Endothelial cell of umbilical vein (primary cell): ENCODE data around the gene CCSER1. TPM values are rescaled to one million over a fixed set of nuclear protein-coding genes. Genes with fewer than 3 reads are reported as not detected.

Source experiments
- BruUV-seq: library from RNA; stranded (reverse); fragments of 400-500 nt; replicated peaks from 2 replicates; lab custom pipeline; 2021; lab: Mats Ljungman, UMichigan
- CTCF ChIA-PET: fragments of 300-600, 350-600 bp; sonication (Branson Sonifier 250); formaldehyde crosslinking; loops from one replicate; lab custom pipeline; 2021; ENCODE audit warnings: antibody characterized with exemption, inconsistent platforms; lab: Charles Lee
- POLR2A ChIA-PET: fragments of 300-600, 350-600 bp; sonication (Branson Sonifier 250); formaldehyde crosslinking; loops from one replicate; lab custom pipeline; 2021; ENCODE audit warnings: antibody characterized with exemption, inconsistent platforms; lab: Charles Lee
- DNase-seq: peaks from one replicate; pipeline ENCODE4 v3.0.0-alpha.2; 2011; ENCODE audit warnings: low read depth, low spot score
- FAIRE-seq: peaks from 2 replicates; lab custom pipeline; 2011; peaks lifted over from hg19 to GRCh38; lab: Jason Lieb, UNC
- H2AFZ ChIP-seq: 2 replicates; pipeline ENCODE4 v1.6.0; 2012; ENCODE audit warnings: low read depth, low read length, control low read depth, inconsistent platforms
- H3K27ac ChIP-seq: 2 replicates; pipeline ENCODE4 v1.5.1; 2011; ENCODE audit warnings: low read depth, mild to moderate bottlenecking, control low read depth, low read length, moderate library complexity; ENCODE audit not compliant: insufficient read depth
- H3K27me3 ChIP-seq, 2 experiments: 2 replicates each; pipeline versions ENCODE4 v1.6.0 to v1.6.1; 2011; ENCODE audit warnings: low read length in 2 of 2, mixed read lengths in 1 of 2; ENCODE audit not compliant: control insufficient read depth in 2 of 2, insufficient read depth in 2 of 2
- H3K36me3 ChIP-seq, 2 experiments: 2 replicates in 1 of 2; 3 replicates in 1 of 2; pipeline ENCODE4 v1.5.1; 2011; ENCODE audit warnings: low read length in 2 of 2, mild to moderate bottlenecking in 1 of 2, moderate library complexity in 1 of 2; ENCODE audit not compliant: control insufficient read depth in 2 of 2, insufficient read depth in 2 of 2; ENCODE audit errors: extremely low read depth in 1 of 2
- H3K4me1 ChIP-seq: 3 replicates; pipeline ENCODE4 v1.5.1; 2011; ENCODE audit warnings: mild to moderate bottlenecking, low read length; ENCODE audit not compliant: control insufficient read depth, insufficient read depth; ENCODE audit errors: extremely low read depth
- H3K4me2 ChIP-seq: 2 replicates; pipeline ENCODE4 v1.6.1; 2011; ENCODE audit warnings: low read length, control low read depth, mixed read lengths; ENCODE audit not compliant: insufficient read depth
- H3K4me3 ChIP-seq, 3 experiments: fragments of 200-600 bp in 1 of 3; sonication (generic), shearing (Covaris generic) in 1 of 3; replicated peaks in 1 of 3; 2 replicates each; pipeline ENCODE4 v1.5.1; 2011 to 2016; ENCODE audit warnings: control low read depth in 3 of 3, low read length in 3 of 3, mild to moderate bottlenecking in 2 of 3, inconsistent platforms in 1 of 3, low read depth in 1 of 3, moderate library complexity in 1 of 3; ENCODE audit not compliant: insufficient read depth in 1 of 3
- H3K79me2 ChIP-seq: 2 replicates; pipeline ENCODE4 v1.6.0; 2012; ENCODE audit warnings: low read length, inconsistent platforms; ENCODE audit not compliant: control insufficient read depth, insufficient read depth
- H3K9ac ChIP-seq: replicated peaks from 2 replicates; pipeline ENCODE3; 2011; ENCODE audit warnings: low read length, control low read depth; ENCODE audit not compliant: insufficient read depth; ENCODE audit errors: extremely low read depth
- H3K9me1 ChIP-seq: replicated peaks from 3 replicates; pipeline ENCODE4 v1.6.0; 2011; ENCODE audit warnings: mild to moderate bottlenecking, low read length; ENCODE audit not compliant: control insufficient read depth, insufficient read depth; ENCODE audit errors: extremely low read depth
- H3K9me3 ChIP-seq: replicated peaks from 2 replicates; pipeline ENCODE4 v1.5.1; 2012; ENCODE audit warnings: low read length, inconsistent platforms; ENCODE audit not compliant: control insufficient read depth, insufficient read depth
- H4K20me1 ChIP-seq: replicated peaks from 2 replicates; pipeline ENCODE3; 2011; ENCODE audit warnings: mild to moderate bottlenecking, low read length; ENCODE audit not compliant: control insufficient read depth, insufficient read depth; ENCODE audit errors: extremely low read depth
- CTCF ChIP-seq, 2 donors: IDR thresholded peaks; 1 replicate in 1 of 2; 2 replicates in 1 of 2; pipeline ENCODE4 v1.5.1; 2011; ENCODE audit warnings: low read length in 2 of 2, mild to moderate bottlenecking in 2 of 2, moderate library complexity in 2 of 2, control low read depth in 1 of 2, inconsistent platforms in 1 of 2, low read depth in 1 of 2; ENCODE audit not compliant: insufficient read depth in 1 of 2; ENCODE audit errors: extremely low read depth in 1 of 2
- EZH2 ChIP-seq: IDR thresholded peaks from 2 replicates; pipeline ENCODE4 v1.6.1; 2012; ENCODE audit warnings: borderline replicate concordance, low read depth, mild to moderate bottlenecking, moderate library complexity, low read length, inconsistent platforms; ENCODE audit not compliant: severe bottlenecking
- GATA2 ChIP-seq: IDR thresholded peaks from 2 replicates; pipeline ENCODE4 v1.7.0; 2011; ENCODE audit warnings: low read depth, mild to moderate bottlenecking, moderate library complexity, mixed read lengths, low read length; ENCODE audit not compliant: insufficient read length, insufficient read depth
- MYC ChIP-seq: IDR thresholded peaks from one replicate; pipeline ENCODE4 v1.6.1; 2011; ENCODE audit warnings: mild to moderate bottlenecking, low read depth, low read length
- POLR2AphosphoS5 ChIP-seq: IDR thresholded peaks from 2 replicates; pipeline ENCODE4 v1.6.1; 2012; ENCODE audit warnings: low read depth, mild to moderate bottlenecking, control low read depth, low read length, moderate library complexity; ENCODE audit not compliant: insufficient read depth
- dilution Hi-C: fragments of 300-500 bp; cut with MboI; formaldehyde crosslinking; loops from one replicate; pipeline ENCODE4 v1.15.0; 2019; ENCODE audit warnings: low sequenced_read_pairs; ENCODE audit not compliant: extremely low pct_ligation_motif_present
- intact Hi-C: fragments of 100-400 bp; cut with micrococcal nuclease; formaldehyde crosslinking; loops from one replicate; pipeline ENCODE4 v1.10.0; 2022
- polyA plus RNA-seq, 4 experiments: library from polyadenylated mRNA; depleted of rRNA in 3 of 4; stranded (reverse) in 3 of 4; unstranded in 1 of 4; fragments of >200 nt; gene quantifications; 2 replicates each; pipeline versions ENCODE4 v1.2.1 to v1.2.3, GENCODE V29; 2011 to 2012; ENCODE audit warnings: missing spikeins in 1 of 4
- total RNA-seq: library from RNA; stranded (reverse); gene quantifications from 2 replicates; pipeline ENCODE4 v1.2.3, GENCODE V29; 2021

Gene CCSER1
- total and polyA plus RNA-seq, 2 donors (not counting 3 experiments of a cell fraction or from before 2014, with no cell fraction given): 0.11 to 1.8 TPM

DNA sequence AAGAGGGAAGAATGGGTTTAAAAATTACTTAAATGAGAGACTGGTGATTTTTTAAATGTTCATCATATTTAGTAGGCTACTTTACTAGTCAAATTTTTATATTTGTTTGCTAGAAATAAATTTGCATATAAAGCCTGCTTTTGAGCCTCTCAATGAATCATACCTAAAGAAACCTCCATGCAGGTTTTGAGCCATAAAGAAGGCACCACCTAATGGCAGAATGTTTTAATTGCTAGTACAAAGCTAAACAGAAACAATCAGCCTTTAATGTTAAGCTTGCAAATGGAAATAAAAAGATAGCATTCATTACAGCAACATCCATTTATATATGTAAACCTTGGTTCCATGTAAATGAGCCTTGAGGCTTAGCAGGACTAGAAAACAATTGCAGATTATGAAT, 989.7 kb downstream of the CCSER1 start:
- Histone ChIP-seq H3K9ac (no peak overlapping the region), H2AFZ (no peak overlapping the region), H3K4me3 (no peak overlapping the region), H3K9me1 (no peaks in the 10 kb centered on the region), H3K79me2 (no peaks in the 10 kb centered on the region), H3K9me3 (no peaks in the 10 kb centered on the region), H3K4me1 (no peaks in the 10 kb centered on the region), H3K27ac (no peak overlapping the region), H3K27me3 (no peaks in the 10 kb centered on the region), H3K4me2 (no peak overlapping the region), H3K36me3 (no peaks in the 10 kb centered on the region), H4K20me1 (no peaks in the 10 kb centered on the region)
- TF ChIP-seq EZH2 (no peak), CTCF (IDR thresholded peaks at IDR 0.05; ENCODE audit: extremely low read depth in 1 of 2, insufficient read depth in 1 of 2, low read depth in 1 of 2, low read length in 2 of 2) (peak in 1 of 2 donors; percentile 27), POLR2AphosphoS5 (no peak), MYC (no peak)
- intact Hi-C loops: loop anchor here (1.0 kb wide), 1 partner anchor 698 kb away; no protein-coding TSS in a partner anchor
- ChIA-PET POLR2A (no interaction called here), CTCF (interaction anchor here (0.7 to 2.1 kb wide), 16 partner anchors 9 to 1268 kb away, joined by 3 to 77 read pairs (median 5); no protein-coding TSS in a partner anchor)
- FAIRE-seq: no peak
- peak; percentile 43 for DNase-seq
- dilution Hi-C loops: no loop called here
- BruUV-seq: no TSS peak

- Histone ChIP-seq H4K20me1 (no peaks in the 10 kb centered on the region), H3K4me2 (no peak overlapping the region), H3K4me3 (no peak overlapping the region), H3K9me3 (no peaks in the 10 kb centered on the region), H3K27ac (no peak overlapping the region), H2AFZ (peak overlapping the region; percentile 20), H3K27me3 (no peaks in the 10 kb centered on the region), H3K9ac (no peak overlapping the region), H3K79me2 (no peaks in the 10 kb centered on the region), H3K4me1 (no peaks in the 10 kb centered on the region), H3K36me3 (no peaks in the 10 kb centered on the region), H3K9me1 (no peaks in the 10 kb centered on the region)
- ChIA-PET CTCF (interaction anchor here (0.9 kb wide), 1 partner anchor 700 kb away, joined by 3 read pairs; no protein-coding TSS in a partner anchor), POLR2A (no interaction called here)
- no TSS peak for BruUV-seq
- DNase-seq (no peak), FAIRE-seq (no peak)
- TF ChIP-seq GATA2: no peak
- intact Hi-C loops: no loop called here
- dilution Hi-C loops: no loop called here
These were observed 991.4 kb downstream of the CCSER1 start for GRCh38 chr4:91118597-91118996.
